ENCODE measurements around the gene AFTPH. TPM values are rescaled to one million over a fixed set of nuclear protein-coding genes. Genes with fewer than 3 reads are reported as not detected.

Gene AFTPH
- total RNA-seq, 1 experiment from 2014 or later, result 17.9 TPM

- Histone ChIP-seq H3K27me3 (ENCODE audit: control insufficient read depth, insufficient read depth, low read length) (no peaks in the 10 kb centered on the region), H3K27ac (ENCODE audit: low read length) (no peak overlapping the region), H3K36me3 (ENCODE audit: control insufficient read depth, insufficient read depth, low read length) (no peaks in the 10 kb centered on the region), H3K4me3 (ENCODE audit: low read depth in 2 of 2, low read length in 2 of 2) (no peak overlapping the region), H3K9me3 (ENCODE audit: control insufficient read depth, insufficient read depth, low read depth, low read length) (no peaks in the 10 kb centered on the region), H3K4me1 (ENCODE audit: control insufficient read depth, insufficient read depth, low read length) (no peaks in the 10 kb centered on the region; the same call in none of the 2 replicates)
- no TSS peak for BruUV-seq (replicated peaks)
- in situ Hi-C loops (cut with HindIII; ENCODE audit: low pct_unique_long_range_greater_than_20kb, low sequenced_read_pairs) (no loop called here), intact Hi-C loops (cut with micrococcal nuclease; ENCODE audit: unreplicated experiment) (no loop called here)
- ATAC-seq, result no peak
- CTCF ChIA-PET, result no interaction called here
- TF ChIP-seq SIN3A (IDR thresholded peaks at IDR 0.05; ENCODE audit: borderline replicate concordance, insufficient read depth, low read depth, low read length) (no peak), TCF7L2 (IDR thresholded peaks at IDR 0.05; ENCODE audit: low read depth, low read length) (no peak), CTCF (IDR thresholded peaks at IDR 0.05) (no peak), POLR2AphosphoS5 (IDR thresholded peaks at IDR 0.05; ENCODE audit: low read depth, low read length) (no peak), REST (IDR thresholded peaks at IDR 0.05; ENCODE audit: insufficient read depth in 1 of 2, low read depth in 2 of 2, low read length in 1 of 2) (no peak)
- POLR2A ChIA-PET, result no interaction called here
- DNase-seq (ENCODE audit: low read depth, low spot score), result no peak
Observed at GRCh38 chr2:64532030-64532429, 7.9 kb downstream of the AFTPH start.

GRCh38 chr2:64533882-64534281 is 9.8 kb downstream of the AFTPH start:
- BruUV-seq (replicated peaks), result no TSS peak
- H3K27ac ChIP-seq (ENCODE audit: low read length), result no peak overlapping the region
- H3K4me3 ChIP-seq (ENCODE audit: low read depth in 2 of 2, low read length in 2 of 2), result no peak overlapping the region
- TF ChIP-seq SIN3A (IDR thresholded peaks at IDR 0.05; ENCODE audit: borderline replicate concordance, insufficient read depth, low read depth, low read length), result no peak
- TF ChIP-seq TCF7L2 (IDR thresholded peaks at IDR 0.05; ENCODE audit: low read depth, low read length), result no peak
- TF ChIP-seq REST (IDR thresholded peaks at IDR 0.05; ENCODE audit: insufficient read depth in 1 of 2, low read depth in 2 of 2, low read length in 1 of 2), result no peak
- no peak for TF ChIP-seq POLR2AphosphoS5 (IDR thresholded peaks at IDR 0.05; ENCODE audit: low read depth, low read length)
- TF ChIP-seq CTCF (IDR thresholded peaks at IDR 0.05), result no peak
- DNase-seq (ENCODE audit: low read depth, low spot score) (no peak), ATAC-seq (no peak)
- intact Hi-C loops (cut with micrococcal nuclease; ENCODE audit: unreplicated experiment), result no loop called here
- no peaks in the 10 kb centered on the region for H3K36me3 ChIP-seq (ENCODE audit: control insufficient read depth, insufficient read depth, low read length)
- no peaks in the 10 kb centered on the region; the same call in 1 of the 2 replicates for H3K4me1 ChIP-seq (ENCODE audit: control insufficient read depth, insufficient read depth, low read length)
- POLR2A ChIA-PET, result no interaction called here
- in situ Hi-C loops (cut with HindIII; ENCODE audit: low pct_unique_long_range_greater_than_20kb, low sequenced_read_pairs), result no loop called here
- H3K9me3 ChIP-seq (ENCODE audit: control insufficient read depth, insufficient read depth, low read depth, low read length), result no peaks in the 10 kb centered on the region
- CTCF ChIA-PET, result interaction anchor here (0.6 kb wide), 1 partner anchor 424 kb away, joined by 3 read pairs; no protein-coding TSS in a partner anchor
- H3K27me3 ChIP-seq (ENCODE audit: control insufficient read depth, insufficient read depth, low read length), result no peaks in the 10 kb centered on the region
